Measurements from ENCODE around the gene SPNS2. TPM values are rescaled to one million over a fixed set of nuclear protein-coding genes. Genes with fewer than 3 reads are reported as not detected.

Gene SPNS2
- total RNA-seq, 1 experiment from 2014 or later, result 1.6 TPM

- no TSS peak for BruUV-seq (replicated peaks)
- no peaks in the 10 kb centered on the region for H4K20me1 ChIP-seq (ENCODE audit: insufficient read depth)
- ChIA-PET CTCF (no interaction called here), POLR2A (no interaction called here), RAD21 (ENCODE audit: low non-redundant PET in 1 of 2, low total read pairs in 2 of 2, uncharacterized antibody in 2 of 2, unreplicated experiment in 2 of 2) (no interaction called here)
- peaks cover 0 to 5% of the 10 kb centered on the region in 2 experiments; a peak in 1 of 4 replicates for H3K36me3 ChIP-seq (ENCODE audit: control insufficient read depth in 1 of 2, insufficient read depth in 2 of 2, low read length in 2 of 2)
- no peak overlapping the region for H2AFZ ChIP-seq (ENCODE audit: low read depth, low read length, poor library complexity, severe bottlenecking)
- H3K9ac ChIP-seq (ENCODE audit: low read length), result no peak overlapping the region
- no peak overlapping the region for H3K27ac ChIP-seq (ENCODE audit: low read depth, low read length)
- TF ChIP-seq TCF7L2 (IDR thresholded peaks at IDR 0.05; ENCODE audit: borderline replicate concordance, extremely low read depth, insufficient read depth, insufficient read length) (no peak), RAD21 (IDR thresholded peaks at IDR 0.05; ENCODE audit: low read depth) (no peak), JUND (IDR thresholded peaks at IDR 0.05) (no peak), CEBPB (IDR thresholded peaks at IDR 0.05; ENCODE audit: low read depth) (no peak), ZFX (IDR thresholded peaks at IDR 0.05) (no peak), POLR2AphosphoS5 (IDR thresholded peaks at IDR 0.05; ENCODE audit: low read depth, low read length) (no peak), CBX3 (IDR thresholded peaks at IDR 0.05; ENCODE audit: low read depth) (no peak), ZNF274 (IDR thresholded peaks at IDR 0.05; ENCODE audit: low read depth, low read length) (no peak)
- TF ChIP-seq, protein P1, sequence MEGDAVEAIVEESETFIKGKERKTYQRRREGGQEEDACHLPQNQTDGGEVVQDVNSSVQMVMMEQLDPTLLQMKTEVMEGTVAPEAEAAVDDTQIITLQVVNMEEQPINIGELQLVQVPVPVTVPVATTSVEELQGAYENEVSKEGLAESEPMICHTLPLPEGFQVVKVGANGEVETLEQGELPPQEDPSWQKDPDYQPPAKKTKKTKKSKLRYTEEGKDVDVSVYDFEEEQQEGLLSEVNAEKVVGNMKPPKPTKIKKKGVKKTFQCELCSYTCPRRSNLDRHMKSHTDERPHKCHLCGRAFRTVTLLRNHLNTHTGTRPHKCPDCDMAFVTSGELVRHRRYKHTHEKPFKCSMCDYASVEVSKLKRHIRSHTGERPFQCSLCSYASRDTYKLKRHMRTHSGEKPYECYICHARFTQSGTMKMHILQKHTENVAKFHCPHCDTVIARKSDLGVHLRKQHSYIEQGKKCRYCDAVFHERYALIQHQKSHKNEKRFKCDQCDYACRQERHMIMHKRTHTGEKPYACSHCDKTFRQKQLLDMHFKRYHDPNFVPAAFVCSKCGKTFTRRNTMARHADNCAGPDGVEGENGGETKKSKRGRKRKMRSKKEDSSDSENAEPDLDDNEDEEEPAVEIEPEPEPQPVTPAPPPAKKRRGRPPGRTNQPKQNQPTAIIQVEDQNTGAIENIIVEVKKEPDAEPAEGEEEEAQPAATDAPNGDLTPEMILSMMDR (IDR thresholded peaks at IDR 0.05 in 2 of 3, conservative IDR thresholded peaks at IDR 0.05 in 1 of 3; ENCODE audit: borderline replicate concordance in 1 of 3, insufficient read depth in 1 of 3, low read depth in 2 of 3, low read length in 2 of 3), result no peak
- TF ChIP-seq, protein P2, sequence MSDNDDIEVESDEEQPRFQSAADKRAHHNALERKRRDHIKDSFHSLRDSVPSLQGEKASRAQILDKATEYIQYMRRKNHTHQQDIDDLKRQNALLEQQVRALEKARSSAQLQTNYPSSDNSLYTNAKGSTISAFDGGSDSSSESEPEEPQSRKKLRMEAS (IDR thresholded peaks at IDR 0.05), result no peak
- TF ChIP-seq, protein P3, sequence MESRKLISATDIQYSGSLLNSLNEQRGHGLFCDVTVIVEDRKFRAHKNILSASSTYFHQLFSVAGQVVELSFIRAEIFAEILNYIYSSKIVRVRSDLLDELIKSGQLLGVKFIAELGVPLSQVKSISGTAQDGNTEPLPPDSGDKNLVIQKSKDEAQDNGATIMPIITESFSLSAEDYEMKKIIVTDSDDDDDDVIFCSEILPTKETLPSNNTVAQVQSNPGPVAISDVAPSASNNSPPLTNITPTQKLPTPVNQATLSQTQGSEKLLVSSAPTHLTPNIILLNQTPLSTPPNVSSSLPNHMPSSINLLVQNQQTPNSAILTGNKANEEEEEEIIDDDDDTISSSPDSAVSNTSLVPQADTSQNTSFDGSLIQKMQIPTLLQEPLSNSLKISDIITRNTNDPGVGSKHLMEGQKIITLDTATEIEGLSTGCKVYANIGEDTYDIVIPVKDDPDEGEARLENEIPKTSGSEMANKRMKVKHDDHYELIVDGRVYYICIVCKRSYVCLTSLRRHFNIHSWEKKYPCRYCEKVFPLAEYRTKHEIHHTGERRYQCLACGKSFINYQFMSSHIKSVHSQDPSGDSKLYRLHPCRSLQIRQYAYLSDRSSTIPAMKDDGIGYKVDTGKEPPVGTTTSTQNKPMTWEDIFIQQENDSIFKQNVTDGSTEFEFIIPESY (IDR thresholded peaks at IDR 0.05; ENCODE audit: extremely low read depth, insufficient replicate concordance, low read length), result no peak
- no peak overlapping the region for H3K4me2 ChIP-seq (ENCODE audit: low read length)
- peaks cover 15% of the 10 kb centered on the region for H3K79me2 ChIP-seq (ENCODE audit: insufficient read depth, low read length)
- intact Hi-C loops (cut with micrococcal nuclease), result no loop called here
- ATAC-seq (no peak), DNase-seq (ENCODE audit: low read depth, low spot score) (no peak)
- peaks cover under 1 to 9% of the 10 kb centered on the region in 2 experiments; a peak in 3 of 4 replicates for H3K4me1 ChIP-seq (ENCODE audit: control insufficient read depth in 1 of 2, insufficient read depth in 2 of 2, low read length in 2 of 2)
- H3K27me3 ChIP-seq (ENCODE audit: insufficient read depth, low read length), result no peaks in the 10 kb centered on the region
- H3K9me2 ChIP-seq (ENCODE audit: insufficient read depth), result no peaks in the 10 kb centered on the region
- no peaks in the 10 kb centered on the region for H3K9me3 ChIP-seq (ENCODE audit: control insufficient read depth in 1 of 2, insufficient read depth in 1 of 2, low read depth in 1 of 2, low read length in 2 of 2)
- H3K4me3 ChIP-seq (replicated peaks in 1 of 2; ENCODE audit: low read depth in 1 of 2, low read length in 2 of 2), result no peak overlapping the region
These were observed 60.6 kb downstream of the SPNS2 start for GRCh38 chr17:4559139-4559791.

All from HCT116 (cell line).